LNCAP (cell line): ENCODE results near the gene CCDC196.

Source experiments
- TF ChIP-seq, protein P1 (sequence below): fragments of 450-650 bp; IDR thresholded peaks from 2 replicates; pipeline ENCODE4 v1.5.1; 2017; ENCODE audit warnings: mild to moderate bottlenecking

CCDC196 gene, protein sequence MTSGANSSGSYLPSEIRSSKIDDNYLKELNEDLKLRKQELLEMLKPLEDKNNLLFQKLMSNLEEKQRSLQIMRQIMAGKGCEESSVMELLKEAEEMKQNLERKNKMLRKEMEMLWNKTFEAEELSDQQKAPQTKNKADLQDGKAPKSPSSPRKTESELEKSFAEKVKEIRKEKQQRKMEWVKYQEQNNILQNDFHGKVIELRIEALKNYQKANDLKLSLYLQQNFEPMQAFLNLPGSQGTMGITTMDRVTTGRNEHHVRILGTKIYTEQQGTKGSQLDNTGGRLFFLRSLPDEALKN

DNA sequence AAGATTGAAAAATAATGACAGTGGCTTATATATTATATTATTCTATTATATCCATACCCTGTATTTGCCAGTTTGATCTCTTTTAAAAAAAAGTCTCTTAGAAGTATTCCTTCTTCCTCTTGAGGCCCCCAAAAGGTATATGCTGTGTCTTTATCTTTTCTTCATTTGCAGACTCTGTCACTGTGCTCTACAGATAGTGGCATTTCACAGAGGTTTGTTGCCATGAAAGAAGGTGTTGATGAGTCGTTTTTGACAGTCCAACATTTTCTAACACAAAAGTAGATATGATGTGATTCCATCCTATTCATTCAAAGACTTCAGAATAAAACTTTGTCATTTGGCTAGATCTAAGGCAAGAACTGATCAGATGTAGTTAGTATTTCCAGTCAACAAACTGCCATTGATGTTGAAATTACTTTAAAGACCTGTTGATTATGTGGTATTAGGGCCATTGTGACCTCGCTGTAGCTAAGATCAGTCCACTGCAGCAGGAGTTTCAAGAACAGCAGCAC lies at the start of gene CCDC196:
Gene CCDC196 (plus strand): TSS at position 462 of the 512 bp plus-strand sequence. CDS start 132 bp downstream, outside the sequence.
- TF ChIP-seq, protein P1, sequence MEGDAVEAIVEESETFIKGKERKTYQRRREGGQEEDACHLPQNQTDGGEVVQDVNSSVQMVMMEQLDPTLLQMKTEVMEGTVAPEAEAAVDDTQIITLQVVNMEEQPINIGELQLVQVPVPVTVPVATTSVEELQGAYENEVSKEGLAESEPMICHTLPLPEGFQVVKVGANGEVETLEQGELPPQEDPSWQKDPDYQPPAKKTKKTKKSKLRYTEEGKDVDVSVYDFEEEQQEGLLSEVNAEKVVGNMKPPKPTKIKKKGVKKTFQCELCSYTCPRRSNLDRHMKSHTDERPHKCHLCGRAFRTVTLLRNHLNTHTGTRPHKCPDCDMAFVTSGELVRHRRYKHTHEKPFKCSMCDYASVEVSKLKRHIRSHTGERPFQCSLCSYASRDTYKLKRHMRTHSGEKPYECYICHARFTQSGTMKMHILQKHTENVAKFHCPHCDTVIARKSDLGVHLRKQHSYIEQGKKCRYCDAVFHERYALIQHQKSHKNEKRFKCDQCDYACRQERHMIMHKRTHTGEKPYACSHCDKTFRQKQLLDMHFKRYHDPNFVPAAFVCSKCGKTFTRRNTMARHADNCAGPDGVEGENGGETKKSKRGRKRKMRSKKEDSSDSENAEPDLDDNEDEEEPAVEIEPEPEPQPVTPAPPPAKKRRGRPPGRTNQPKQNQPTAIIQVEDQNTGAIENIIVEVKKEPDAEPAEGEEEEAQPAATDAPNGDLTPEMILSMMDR: no peak

DNA sequence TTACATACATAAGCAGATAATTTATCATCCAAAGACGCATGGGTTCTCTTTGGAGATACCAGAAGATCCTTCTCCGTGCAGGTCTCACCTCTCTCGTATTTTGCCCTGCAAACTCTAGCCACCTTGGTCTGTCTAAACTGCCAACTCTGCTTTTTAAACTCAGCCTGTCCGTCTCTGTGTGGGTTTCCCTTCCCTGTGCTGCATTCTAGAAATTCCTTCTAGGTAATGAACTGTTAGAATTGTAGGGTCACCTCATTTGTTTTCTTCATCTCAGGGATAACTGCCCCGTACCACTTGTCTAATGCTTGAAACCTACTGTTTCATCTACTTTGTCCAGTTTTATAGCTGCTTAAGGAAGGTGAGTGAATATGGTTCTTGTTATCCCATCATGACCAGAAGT lies 45.4 kb upstream of the CCDC196 start:
- TF ChIP-seq, protein P1: no peak

DNA sequence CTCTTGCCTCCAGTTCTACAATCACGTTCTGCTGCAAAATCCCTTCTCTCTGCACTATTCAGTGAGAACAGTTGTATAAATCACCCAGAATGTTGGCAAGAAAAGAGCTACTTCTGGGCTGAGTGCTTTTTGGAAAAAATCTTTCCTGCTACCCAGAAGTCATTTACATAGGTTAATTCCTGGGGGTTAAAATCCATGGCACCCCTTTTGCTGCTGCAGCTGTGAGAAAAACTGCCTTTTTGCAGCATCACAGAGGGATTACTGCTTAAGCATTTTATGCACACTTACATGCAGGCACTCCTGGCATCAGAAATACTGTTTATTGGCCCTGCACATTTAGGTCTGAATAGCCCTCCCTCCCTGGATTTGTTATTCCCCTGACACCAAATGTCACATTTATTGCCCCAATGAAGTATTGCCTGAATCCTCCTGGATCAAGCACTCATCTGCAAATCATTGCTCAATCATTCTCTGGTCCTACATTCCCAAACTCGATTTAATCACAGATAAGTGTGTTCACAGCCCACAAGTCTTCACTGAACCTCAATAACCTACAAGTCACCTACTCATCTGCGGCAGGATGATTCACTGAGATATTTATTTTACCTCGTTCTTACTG lies 43.1 kb upstream of the CCDC196 start:
- TF ChIP-seq, protein P1: no peak

DNA sequence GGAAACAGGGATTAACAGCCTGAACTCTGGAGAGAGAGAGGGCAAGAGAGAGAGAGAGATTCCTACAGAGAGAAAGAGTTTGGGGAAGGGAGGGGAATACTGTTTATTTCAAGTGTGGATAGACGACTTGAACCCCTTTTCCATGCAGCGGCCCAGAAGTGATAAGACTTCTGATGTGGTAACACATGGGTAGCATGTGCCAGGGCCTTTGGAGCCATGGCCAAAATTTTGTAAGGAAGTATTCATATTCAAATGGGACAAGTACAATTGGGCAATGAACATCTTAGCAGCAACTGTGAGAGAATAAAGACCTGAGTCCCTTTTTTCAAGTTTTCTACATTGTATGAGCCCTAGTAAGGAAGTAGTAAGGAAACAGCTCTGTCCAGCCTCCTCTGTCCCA lies 42.4 kb upstream of the CCDC196 start:
- TF ChIP-seq, protein P1: no peak

DNA sequence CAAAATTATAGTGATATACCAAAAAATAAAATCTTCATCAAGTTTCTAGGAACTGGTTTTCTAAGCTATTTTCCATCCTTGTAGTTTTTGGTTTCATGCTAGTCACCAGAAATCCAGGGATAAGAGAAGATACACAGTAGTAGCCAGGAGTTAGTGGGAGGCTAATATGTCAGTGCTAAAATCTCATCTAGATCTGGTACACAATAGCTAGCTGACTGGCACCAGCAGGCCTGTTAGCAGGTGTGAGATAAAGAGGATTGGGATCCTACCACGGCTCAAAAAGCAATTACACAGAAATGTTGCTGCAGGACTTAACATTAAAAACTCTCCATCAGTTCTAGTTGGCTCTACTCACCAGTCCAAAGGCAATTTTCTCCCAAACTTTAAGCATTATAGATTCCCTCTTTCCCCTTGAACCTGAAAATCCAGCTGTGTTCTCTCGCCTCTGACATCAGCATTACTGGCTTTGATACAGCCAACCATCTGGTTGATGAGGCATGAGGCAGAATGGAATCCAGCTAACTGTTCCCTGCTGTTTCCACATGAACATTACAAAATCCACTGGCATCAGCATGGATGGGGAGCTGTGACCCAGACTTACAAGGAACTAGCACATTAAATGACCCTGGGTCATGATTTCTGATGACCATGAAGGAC lies 41.8 kb upstream of the CCDC196 start:
- TF ChIP-seq, protein P1: no peak

DNA sequence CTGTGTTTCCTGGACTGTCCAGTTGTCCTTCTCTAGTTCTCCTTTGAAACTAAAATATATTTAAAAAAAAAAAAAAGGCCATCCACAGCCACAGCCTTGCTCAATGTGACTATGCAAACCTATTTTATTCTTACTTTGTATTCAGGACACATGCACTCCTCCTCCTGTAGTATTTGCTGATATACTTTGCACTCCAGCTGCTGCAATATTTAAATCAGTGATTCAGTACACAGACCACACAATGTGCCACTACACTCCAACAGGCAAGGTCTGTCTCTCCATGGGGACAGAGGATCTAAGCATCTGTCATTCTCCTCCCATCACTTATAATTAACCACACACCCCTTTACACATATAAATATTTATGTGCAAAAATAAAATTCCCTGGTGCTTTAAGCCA lies 40.2 kb upstream of the CCDC196 start:
- TF ChIP-seq, protein P1: no peak

DNA sequence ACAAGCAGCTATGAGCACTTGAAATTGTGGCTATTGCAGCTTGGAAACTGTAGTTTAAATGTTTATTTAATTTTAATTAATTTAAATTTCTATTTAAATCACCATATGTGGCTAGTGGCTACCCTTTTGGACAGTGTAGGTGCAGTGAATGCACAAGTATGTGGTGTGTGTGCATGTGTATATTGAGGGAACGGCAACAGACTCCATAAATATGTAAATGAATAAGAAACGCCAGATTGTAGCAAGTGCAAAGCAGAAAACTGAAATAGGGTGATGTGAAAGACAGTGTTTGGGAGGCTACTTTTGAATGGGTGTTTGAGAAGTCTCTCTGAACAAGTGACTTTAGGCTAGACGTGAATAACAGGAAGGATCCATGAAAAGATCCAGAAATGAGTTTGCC lies 32.7 kb upstream of the CCDC196 start:
- TF ChIP-seq, protein P1: no peak
